GM18517 (cell line): ENCODE measurements around the gene GLT6D1.

ENCODE experiments used
- ATAC-seq: cut with Tn5 transposase; IDR thresholded peaks from one replicate; pipeline ENCODE4 v1.9.1; 2021; ENCODE audit warnings: mild to moderate bottlenecking, moderate library complexity; ENCODE audit not compliant: unreplicated experiment

Gene GLT6D1

DNA sequence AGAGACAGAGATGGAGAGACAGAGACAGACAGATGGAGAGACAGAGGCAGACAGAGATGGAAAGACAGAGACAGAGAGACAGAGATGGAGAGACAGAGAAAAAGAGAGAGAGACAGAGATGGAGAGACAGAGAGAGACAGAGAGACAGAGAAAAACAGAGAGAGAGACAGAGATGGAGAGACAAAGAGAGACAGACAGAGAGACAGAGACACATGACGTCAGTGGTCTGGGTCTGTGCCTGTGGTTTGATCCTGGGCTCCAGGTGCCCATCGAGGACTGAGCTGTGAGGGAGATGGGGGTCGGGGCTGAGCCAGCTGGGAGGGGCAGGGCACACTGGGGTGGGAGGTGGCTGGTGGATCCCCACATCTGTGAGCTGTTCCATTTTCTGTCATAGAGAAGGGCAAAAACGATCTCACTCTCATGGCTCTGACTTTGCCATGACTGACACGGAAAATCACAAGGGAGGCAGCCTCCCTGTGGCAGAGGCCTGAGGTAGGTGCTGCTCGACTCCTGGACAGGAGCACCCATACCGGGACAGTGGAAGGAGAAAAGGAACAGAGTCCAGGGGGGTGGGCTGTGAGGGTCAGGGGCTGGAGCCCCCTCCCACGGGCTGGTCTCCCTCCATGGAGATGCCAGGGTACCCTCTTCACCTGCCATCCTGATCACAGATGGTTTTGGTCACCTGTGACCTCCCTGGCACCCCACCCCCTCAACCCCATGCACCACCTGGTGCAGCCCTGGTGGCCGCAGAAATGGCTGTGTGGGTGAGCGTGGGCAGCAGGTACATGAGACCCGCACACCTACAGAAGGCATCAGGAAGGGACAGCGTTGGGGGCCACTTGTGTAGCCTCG is 28.8 kb downstream of the GLT6D1 start:
- no peak for ATAC-seq

DNA sequence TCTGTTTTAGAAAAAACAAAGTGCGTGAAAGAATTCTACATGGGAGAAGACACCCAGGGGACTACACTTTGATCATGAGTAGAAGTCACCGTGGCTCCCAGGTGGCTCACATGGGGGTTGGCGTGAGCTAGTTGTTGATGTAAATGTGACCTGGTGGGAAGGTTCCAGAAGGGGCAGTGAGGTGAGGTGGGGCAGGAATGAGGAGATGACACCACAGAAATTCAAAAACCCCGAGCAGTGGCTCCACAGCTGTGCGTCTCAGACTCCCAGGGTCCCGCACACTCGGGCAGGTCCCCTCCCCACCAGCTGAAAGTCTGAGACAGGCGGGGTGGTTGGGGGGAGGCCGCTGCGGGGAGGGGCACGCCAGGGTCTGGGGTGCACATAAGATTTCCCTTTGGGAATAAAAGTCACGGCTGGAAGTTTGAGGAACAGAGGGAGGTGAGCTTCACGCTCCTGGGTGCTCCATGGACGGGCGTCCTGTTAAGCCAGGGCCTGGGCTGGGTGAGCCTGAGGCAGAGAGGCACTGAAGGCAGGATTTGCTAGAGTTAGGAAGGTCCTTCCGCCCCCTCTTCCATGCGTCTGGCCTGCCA is 29.9 kb downstream of the GLT6D1 start:
- no peak for ATAC-seq

DNA sequence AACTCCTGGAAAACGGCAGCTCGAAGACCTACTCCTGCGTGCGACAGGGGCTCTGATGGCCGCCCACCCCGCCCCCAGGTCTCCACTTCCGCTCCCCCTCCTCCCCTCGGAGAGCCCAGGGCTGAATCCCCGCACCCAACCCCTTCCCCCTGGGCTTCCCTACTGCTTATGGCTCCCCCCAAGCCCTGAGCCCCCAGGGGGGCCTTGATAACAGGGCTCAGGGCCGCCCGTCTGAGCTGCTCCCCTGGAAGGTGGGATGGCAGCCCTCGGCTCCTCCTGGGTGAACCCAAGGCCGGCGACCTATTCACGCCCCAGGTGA is 30.4 kb downstream of the GLT6D1 start:
- no peak for ATAC-seq

DNA sequence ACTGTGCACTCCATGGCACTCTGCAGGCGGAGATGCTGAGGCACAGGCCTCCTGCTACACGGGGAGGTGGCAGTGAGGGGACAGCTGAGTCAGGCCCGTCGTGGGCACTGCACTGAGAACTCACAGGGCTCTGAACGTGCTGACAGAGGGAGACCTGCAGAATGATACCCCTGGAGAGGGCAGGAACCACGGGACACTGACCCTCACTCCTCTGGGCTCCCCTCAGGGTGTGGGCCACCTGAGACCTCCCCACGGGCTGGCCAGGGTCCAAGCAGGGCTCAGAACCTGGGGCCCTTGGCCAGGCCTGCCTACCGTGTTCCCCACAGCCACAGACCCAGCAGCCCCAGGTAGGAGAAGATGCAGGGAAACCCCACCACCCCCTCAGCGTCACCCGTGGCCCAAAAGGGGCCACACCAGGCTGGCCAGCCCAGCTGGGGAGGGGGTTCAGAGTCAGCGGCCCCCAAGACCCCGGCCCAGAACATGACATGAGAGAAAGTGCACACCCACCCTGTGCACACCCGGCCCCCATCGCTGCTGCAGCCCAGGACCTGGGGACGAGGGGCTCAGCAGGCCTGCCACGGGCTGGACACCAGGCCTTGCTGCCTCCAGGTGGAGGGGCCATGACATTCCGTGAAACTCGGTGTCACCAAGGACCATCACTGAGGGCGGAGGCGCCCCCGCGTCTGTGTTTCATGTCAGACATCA is 30.9 kb downstream of the GLT6D1 start:
- ATAC-seq: no peak

DNA sequence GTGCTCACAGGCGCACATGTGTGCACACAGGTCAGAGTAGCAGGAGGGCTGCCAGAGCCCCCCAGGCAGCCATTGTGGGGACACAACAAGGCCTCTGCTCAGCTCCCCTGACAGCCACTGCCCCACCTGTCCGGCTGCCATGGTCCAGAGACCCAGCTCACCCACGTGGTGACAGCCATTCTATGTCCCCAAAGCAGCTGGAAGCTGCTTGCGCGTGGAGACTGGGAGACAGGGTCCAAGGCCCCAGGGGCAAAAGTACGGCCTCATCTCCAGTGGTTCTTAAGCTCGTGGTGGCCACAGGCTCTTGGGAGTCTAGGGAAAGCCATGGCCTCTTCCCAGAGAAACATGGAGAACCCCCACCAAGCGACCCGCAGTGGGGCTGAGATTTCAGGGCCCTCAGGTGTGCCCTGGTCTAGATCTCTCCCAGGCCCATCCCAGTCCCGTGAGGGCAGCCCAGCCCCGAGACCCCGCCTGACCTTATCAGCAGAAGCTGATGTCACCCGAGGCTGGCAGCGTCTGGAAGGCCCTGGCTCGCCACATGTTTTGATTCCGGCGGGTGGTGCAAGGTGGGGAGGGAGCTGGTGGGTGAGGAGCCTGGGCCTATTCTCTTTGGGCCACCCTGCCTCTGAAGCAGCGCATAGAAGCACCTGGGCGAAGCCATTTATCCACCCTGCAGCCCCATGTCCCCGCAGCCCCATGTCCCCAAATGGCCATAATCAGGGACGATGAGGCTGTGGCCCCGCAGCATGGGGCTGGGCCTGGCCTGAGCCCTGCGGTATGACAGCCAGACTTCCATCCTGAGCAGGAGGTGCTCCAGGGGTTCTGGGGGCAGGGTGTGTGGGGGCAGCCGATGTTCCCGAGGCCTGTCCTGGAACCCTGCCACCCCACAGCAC is 31.7 kb downstream of the GLT6D1 start:
- no peak for ATAC-seq

DNA sequence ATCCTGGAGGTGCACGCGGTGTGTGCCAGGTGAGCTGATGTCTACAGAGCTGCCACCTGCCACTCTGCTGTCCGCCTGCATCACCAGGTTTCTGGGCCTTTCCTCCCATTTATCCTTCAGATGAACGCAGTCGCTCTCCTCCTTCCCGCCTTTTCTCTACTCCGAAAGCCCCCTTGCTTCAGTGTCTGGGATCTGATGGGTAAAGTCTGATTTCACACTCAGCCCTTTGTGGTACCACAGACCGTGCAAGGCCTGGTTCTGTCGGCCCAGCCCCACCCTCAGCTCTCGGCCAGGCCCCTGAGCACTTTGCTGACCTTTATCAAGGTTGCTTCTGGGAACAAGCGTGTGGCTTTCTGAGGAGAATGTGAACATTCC is 32.5 kb downstream of the GLT6D1 start:
- no peak for ATAC-seq

- no peak for ATAC-seq
Measured at GRCh38 chr9:135605238-135605781, 34.0 kb downstream of the GLT6D1 start.

DNA sequence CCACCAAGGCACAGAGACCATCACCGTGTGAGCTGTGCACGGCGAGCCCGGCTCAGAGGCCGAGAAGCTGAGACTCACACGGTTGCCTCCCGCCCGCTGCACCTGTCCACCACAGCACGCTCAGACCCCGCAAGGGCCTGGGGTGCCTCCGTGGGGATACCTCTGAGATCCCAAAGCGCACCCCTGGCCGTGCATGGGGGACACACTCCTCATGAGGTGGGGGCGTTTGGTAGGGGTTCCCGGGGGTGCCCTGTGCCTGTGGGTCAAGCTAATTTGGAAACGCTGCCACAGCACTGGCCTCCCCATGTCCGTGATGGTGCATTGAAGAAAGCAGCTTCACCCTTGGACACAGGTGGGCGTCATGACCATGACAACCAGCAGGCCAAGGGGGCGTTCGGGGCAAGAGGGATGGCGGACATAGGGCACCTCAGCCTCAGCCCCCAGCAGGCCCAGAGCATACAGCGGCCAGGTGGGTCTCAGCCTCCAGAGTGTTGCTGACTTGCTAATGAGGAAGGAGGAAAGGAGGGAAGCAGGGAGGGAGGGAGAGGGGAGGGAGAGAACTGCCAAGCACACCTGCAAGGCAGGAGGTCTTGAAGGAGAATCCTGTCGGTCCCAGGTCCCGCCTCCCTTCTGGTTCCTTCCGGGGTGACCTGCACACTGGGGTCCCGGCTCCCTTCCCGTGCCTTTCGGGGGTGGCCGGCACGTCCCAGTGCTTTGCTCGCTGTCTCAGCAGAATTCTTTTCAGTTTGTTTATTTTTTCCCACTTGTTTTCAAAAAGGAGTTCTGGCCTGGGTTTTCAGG is 34.7 kb downstream of the GLT6D1 start:
- no peak for ATAC-seq

DNA sequence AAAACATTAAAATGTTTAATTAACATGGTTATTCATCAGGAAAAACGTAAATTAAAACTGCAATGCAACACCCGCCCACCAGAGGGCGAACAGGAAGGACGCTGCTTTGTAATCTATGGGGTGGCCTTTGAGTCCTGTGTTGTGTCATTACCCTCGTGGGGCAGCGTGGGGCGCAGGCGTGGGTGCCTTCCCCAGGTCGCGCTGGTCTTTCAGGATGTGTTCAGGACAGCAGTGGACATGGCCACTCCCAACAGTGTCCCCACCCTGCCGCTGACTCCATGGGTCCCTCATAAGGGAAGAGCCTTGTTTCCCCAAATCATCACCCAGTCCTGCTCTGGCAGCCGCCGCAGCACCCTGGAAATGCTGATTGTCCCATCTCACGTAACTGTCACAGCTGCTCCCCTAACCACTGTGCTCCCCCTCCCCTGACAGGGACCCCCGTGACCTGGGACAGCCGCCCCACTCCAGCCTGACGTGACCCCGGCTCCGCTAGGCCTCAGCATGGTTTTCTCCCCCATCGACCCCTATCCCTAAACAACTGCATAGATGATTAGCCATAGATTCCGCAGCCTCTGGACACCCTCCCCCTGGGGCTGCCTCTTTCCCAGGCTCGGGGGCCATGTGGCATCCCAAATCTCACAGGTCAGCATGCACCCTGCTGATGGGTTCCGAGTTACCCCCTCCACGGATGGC is 36.4 kb downstream of the GLT6D1 start:
- no peak for ATAC-seq

DNA sequence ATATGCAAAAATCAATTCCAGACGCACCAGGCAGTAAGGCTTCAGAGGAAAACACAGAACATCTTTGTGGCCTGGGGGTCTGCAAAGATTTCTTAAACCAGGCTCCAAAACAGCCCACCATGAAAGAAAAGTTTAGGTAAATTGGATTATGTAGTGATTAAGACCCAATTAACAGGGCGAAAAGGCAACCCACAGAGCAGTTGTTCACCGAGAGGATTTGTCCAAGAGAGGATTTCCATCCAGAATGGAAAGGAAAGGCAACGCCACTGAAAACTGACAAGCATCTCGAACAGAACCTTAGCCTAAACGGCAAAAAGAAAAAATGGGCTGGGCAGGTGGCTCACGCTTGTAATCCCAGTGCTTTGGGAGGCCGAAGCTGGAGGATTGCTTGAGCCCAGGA is 37.4 kb downstream of the GLT6D1 start:
- no peak for ATAC-seq

DNA sequence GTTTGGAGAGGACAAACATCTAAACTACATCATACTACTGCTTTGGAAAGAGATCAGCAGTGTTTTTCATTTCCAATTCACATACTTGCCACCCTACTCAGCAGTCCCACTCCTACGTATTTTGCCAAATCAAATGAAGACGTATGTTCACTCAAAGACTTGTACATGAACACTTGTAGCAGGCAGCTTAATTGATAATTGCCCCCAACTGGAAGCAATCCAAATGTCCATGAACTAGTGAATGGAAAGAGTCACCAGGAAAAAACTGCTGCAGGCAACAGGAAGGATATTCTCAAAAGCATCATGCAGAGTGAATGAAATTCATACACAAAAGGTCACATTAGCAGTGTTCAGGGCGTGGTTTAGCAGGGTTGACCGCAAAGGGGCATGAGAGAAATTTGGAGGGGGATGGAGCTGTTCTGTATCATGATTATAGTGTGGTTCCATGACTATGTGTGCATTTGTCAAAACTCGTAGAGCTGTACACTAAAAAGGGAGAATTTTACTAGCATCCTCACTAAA is 39.0 kb downstream of the GLT6D1 start:
- no peak for ATAC-seq

GRCh38 chr9:135596211-135596610 is 43.1 kb downstream of the GLT6D1 start:
- ATAC-seq: no peak

DNA sequence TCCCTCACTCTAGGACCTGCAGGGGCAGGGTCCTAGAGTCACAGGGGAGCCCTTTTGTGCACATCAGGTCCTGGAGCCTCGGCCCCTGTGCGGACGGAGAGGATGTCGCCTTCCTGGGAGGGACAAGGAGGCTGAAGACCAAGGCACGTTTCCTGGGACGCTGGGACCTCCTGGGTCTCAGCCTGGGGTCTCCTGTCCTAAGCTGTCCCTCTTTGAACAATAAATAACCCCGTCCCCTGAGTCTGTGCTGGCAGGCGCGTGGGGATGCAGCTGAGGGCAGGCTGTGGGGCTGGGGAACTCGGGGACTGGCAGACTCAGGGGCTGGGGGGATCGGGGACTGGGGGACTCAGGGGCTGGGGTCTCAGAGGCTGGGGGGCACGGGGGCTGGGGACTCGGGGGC is 46.7 kb downstream of the GLT6D1 start:
- ATAC-seq: no peak

DNA sequence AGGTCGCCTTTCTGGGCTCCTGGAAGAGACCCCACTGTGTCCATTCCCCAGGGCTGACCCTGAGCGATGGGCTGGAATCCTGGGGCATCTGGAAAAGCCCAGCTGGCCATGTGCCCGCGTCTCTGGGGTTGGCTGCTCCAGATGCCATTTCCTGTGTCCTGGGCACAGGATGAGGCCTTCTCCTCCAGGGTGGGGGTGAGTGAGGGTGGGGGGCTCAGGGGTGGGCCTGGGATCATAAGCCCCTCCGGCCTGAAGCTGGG is 47.1 kb downstream of the GLT6D1 start:
- ATAC-seq: no peak

DNA sequence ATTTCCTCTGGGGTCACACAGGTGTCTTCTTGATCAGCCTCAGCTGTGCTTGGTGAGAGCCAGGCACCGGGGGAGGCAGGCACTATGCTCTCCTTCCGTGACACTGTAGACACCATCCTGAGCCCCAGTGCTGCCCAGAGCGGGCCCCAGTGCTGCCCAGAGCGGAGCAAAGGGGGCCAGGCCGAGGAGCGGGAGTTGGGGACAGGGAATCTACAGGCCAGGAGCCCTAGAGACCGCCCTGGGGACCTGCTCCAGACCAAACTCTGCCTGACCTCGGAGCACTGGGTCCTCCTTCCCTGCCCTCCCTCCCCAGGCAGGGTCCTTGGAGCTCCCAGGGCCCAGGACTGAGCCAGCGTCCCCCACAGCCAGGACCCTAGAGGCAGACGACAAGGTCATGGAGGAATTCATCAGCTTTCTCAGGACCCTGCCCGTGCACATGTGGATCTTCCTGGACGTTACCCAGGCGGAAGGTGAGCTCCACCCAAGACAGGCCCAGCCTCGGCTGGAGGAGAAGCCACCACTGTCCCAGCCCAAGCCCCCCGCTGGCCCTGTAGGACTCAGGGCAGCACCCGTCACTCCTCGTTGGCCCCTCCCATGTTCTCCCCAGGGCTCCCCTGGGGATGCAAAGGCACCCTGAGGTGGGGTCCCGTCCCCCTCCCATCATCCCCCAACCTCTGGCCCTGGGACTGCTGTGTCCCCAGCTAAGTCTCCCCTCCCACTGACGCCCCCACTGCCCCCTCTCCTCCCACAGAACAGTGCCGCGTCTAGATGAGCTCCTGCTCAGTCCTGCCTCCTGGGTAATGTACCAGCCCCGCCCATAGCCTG is 47.6 kb downstream of the GLT6D1 start:
- no peak for ATAC-seq

DNA sequence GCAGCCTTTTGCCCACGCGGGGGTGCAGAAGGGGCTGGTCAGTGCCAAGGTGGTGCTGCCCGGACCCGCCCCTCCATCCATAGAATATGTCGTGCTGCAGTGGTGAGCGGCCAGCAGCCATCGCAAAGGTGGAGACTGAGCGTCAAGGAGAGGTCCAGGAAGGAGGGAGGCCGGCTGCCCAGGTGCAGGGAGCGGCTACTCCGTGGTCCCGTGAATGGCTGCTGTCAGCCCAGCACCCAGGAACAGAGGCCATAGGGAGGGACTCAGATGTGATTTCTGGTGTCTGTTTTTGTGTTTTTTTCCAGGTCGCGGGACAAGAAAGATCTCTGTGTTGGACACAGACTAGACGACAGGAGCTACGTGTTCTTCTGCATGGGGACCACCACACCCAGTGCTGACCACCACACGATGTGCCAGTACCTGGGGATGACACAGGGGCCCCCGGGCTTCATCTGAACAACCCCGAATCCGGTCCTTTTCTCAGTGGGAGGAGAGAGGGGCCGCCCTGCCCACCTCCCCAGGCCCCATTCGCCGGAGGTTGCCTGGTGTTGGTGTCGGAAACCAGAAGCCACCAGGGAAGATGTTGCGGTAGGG is 48.8 kb downstream of the GLT6D1 start:
- ATAC-seq: no peak

DNA sequence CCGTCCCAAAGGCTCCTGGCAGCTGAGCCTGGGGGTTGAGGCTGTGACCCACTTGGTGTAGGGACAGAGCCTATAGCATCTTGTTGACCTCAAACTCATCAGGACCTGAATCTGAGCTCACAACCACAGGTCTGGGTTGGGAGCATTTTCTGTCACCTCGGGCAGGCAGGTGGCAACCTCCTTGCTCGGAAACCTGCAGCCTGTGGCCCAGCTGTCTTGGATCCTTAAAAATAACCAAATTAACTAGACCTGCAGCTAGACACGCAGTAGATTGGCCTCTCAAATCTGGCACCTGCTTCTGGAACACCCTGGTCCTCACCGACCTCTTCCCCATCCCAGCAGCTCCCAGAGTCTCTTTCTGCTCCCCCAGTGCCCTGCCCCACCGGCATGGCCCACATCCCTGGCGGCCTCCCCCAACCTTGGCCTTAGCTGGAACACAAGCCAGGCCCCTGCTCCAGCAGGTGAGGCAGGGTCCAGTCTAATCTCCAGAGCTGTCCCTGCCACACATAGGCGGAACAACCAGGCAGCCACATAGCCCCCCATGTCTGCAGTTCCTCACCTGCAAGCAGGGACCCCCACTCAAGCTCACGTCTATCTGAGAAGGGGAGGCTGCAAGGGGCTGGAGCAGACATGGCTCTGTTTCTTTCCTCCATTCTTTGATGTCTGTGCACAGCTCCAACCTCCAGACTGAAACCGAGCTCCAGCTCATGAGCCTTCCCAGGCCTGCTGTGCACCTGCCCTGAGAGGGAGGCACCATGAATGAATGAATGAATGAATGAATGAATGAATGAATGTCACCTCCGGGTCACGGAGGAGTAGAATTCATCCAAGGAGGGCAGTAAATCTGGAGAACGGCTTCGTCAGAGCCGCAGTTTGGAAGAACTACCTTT is 49.5 kb downstream of the GLT6D1 start:
- no peak for ATAC-seq
